Heart right ventricle (tissue), 16 donors: ENCODE measurements around the gene MSLN. TPM values are rescaled to one million over a fixed set of nuclear protein-coding genes. Genes with fewer than 3 reads are reported as not detected.

Experiments
- ATAC-seq, 8 donors: fragments of 200-7000 bp; cut with Tn5 transposase; one replicate each; pipeline ENCODE4 v1.9.1; 2020; ENCODE audit warnings: mild to moderate bottlenecking in 8 of 8, moderate library complexity in 8 of 8, moderate number of reproducible peaks in 1 of 8
- DNase-seq, 2 donors: peaks; one replicate each; pipeline ENCODE4 v3.0.0-alpha.2; 2020
- H3K27ac ChIP-seq, 10 donors: fragments of 200-600 bp; sonication (generic) in 2 of 10; one replicate each; pipeline versions ENCODE4 v1.5.0 to v1.8.0; 2020 to 2022; ENCODE audit warnings: mild to moderate bottlenecking in 3 of 10
- H3K27me3 ChIP-seq, 7 donors: fragments of 200-600 bp; one replicate each; pipeline ENCODE4 v1.8.0; 2021 to 2022; ENCODE audit warnings: mild to moderate bottlenecking in 2 of 7
- H3K36me3 ChIP-seq, 9 donors: fragments of 200-600 bp; sonication (generic) in 1 of 9; one replicate each; pipeline versions ENCODE4 v1.5.0 to v1.8.0; 2020 to 2022; ENCODE audit warnings: mild to moderate bottlenecking in 2 of 9
- H3K4me1 ChIP-seq, 9 donors: fragments of 200-600 bp; sonication (generic) in 1 of 9; one replicate each; pipeline versions ENCODE4 v1.5.0 to v1.8.0; 2020 to 2022; ENCODE audit warnings: mild to moderate bottlenecking in 4 of 9
- H3K4me3 ChIP-seq, 10 donors: fragments of 200-600 bp; sonication (generic) in 2 of 10; one replicate each; pipeline versions ENCODE4 v1.5.0 to v1.8.0; 2020 to 2022; ENCODE audit warnings: mild to moderate bottlenecking in 7 of 10, moderate library complexity in 2 of 10
- H3K9me3 ChIP-seq, 11 donors: fragments of 200-600 bp in 10 of 11; sonication (generic) in 2 of 11; one replicate each; pipeline versions ENCODE4 v1.5.0 to v1.8.0; 2013 to 2022; ENCODE audit warnings: mild to moderate bottlenecking in 2 of 11, control low read depth in 1 of 11, moderate library complexity in 1 of 11
- CTCF ChIP-seq, 9 donors: fragments of 200-600 bp; sonication (generic) in 2 of 9; IDR thresholded peaks; one replicate each; pipeline versions ENCODE4 v1.5.0 to v1.8.0; 2021 to 2022; ENCODE audit warnings: antibody characterized with exemption in 9 of 9, mild to moderate bottlenecking in 5 of 9, moderate library complexity in 1 of 9
- WGBS, 2 donors: extraction: QIAGEN DNeasy Blood & Tissue Kit; methylation state at CpG; one replicate each; pipeline ENCODE4 v1.1.7; 2013; ENCODE audit warnings: inconsistent platforms in 1 of 2; 5-methylcytosine and 5-hydroxymethylcytosine counted together
- intact Hi-C, 10 donors: fragments of 100-400 bp; cut with DNase I; formaldehyde crosslinking; loops; one replicate each; pipeline versions ENCODE4 v1.11.1 to v1.14.2; 2022
- polyA plus RNA-seq, 2 donors: library from polyadenylated mRNA; stranded (reverse); fragments of 200-250 nt; gene quantifications; one replicate each; pipeline ENCODE4 v1.2.3, GENCODE V29; 2013
- total RNA-seq, 10 donors: library from RNA; stranded (reverse); fragmentation: NEBNext Ultra II Directional in 3 of 10; extraction: Animal tissue kit (Norgen Biotek cat#: 25700) in 3 of 10; gene quantifications; one replicate each; pipeline versions ENCODE4 v1.2.1 to v1.2.4, GENCODE V29; 2021 to 2023
- donor health status: Arrhythmogenic right ventricular cardiomyopathy.
- donor health status: ischemic (EF 13 %, LVEDD 7.1; RV severe dilation, severe dysfunction).
- donor health status: healthy with polysubstance abuse.
- donor health status: DM: no; HTN: yes; CAD: no.
- donor health status: DM: no; HTN: no; CAD: no.
- donor health status: ischemic (EF 25% LVEDD 6.9; RV normal size, moderate dysfunction).
- donor health status: ischemic (EF 25% LVEDD 5.7; RV mildly dilated, moderate dysfunction).
- donor health status: healthy.
- donor health status: DM: yes; HTN: yes; CAD: no.
- donor health status: Ischemic cardiomyopathy.
- donor health status: ischemic (EF 35%, LVEDD 5.7; RV mildly dilated, moderate dysfunction).
- donor health status: nonischemic (EF 11% LVEDD 7.7; RV severe dilation, severe dysfunction).
- donor health status: DM: yes; HTN: yes; CAD: no.
- donor health status: PGD.
- donor health status: ischemic (EF 29% LVEDD 5.4; RV normal size, mild dysfunction).
- donor health status: nonischemic (EF 23%, LVEDD 6.1; RV moderate dilation, normal function).

The MSLN gene
- total and polyA plus RNA-seq, 12 donors: 0.09 to 4.0 (median 0.28) TPM; not detected in 8

DNA sequence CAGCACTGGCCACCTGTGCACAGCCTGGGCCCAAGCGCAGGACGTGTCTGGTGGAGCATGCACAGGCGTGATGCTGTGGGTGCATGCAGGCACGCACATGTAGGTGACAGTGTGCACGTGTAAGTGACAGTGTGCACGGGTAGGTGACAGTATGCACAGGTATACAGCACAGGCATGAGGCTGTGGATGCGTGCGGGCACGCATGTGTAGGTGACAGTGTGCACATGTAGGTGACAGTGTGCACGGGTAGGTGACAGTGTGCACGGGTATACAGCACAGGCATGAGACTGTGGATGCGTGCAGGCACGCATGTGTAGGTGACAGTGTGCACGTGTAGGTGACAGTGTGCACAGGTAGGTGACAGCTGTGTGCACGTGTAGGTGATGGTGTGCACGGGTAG, 19.8 kb downstream of the MSLN start:
- Histone ChIP-seq H3K27me3 (peaks cover 4 to 58% (median 45%) of the 10 kb centered on the region in 7 donors), H3K27ac (no peak overlapping the region), H3K4me1 (peaks cover 0 to 10% (median 6%) of the 10 kb centered on the region in 9 donors), H3K4me3 (no peak overlapping the region), H3K36me3 (no peaks in the 10 kb centered on the region), H3K9me3 (no peaks in the 10 kb centered on the region)
- intact Hi-C loops: loop anchor here in 1 of 10 donors (5.0 kb wide), 1 partner anchor 68 kb away; no protein-coding TSS in a partner anchor
- TF ChIP-seq CTCF (IDR thresholded peaks at IDR 0.05): no peak
- 88% methylated on average over 16 of the region's 16 CpGs for WGBS, 2 donors
- ATAC-seq: no peak
- no peak for DNase-seq

DNA sequence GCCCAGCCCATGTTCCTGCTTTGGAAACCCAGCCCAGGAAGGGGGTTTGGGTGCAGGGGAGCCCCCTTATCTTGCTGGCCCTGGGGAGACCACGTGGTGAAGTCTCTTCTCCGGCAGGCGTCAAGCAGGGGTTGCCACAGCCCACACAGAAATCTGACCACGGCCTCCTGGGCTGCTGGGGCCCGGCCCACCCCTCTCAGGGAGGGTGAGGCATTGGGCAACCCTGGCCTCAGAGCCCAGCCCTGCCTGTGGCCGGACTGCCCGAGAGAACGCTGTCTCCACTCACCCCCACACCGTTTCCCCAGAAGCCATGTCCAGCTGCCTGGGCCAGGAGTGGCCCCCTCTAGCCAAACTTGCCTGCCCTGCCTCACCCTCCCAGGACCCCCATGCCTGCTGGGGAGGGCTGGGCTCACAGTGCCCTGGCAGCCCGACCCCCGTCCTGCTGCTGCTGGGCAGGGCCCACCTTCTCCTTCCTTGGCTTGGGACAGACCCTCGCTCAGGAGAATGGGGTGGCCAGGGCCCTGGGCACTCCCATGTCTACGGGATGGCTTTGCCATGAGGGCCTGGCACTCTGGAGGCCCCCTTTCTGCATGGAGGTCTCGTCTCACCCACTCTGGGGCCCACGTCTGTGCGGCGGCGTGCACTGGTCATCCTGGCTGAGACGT, 20.9 kb downstream of the MSLN start:
- ATAC-seq (no peak), DNase-seq (no peak)
- no peaks in the 10 kb centered on the region for H3K9me3 ChIP-seq
- H3K36me3 ChIP-seq: peaks cover 0 to 9% (median 0%) of the 10 kb centered on the region in 9 donors
- peaks cover 0 to 16% (median 6%) of the 10 kb centered on the region in 9 donors for H3K4me1 ChIP-seq
- 68 to 69% methylated on average over 19 of the region's 19 CpGs for WGBS, 2 donors
- peaks cover 4 to 47% (median 45%) of the 10 kb centered on the region in 7 donors for H3K27me3 ChIP-seq
- TF ChIP-seq CTCF (IDR thresholded peaks at IDR 0.05): no peak
- intact Hi-C loops: loop anchor here in 1 of 10 donors (5.0 kb wide), 1 partner anchor 69 kb away; no protein-coding TSS in a partner anchor
- no peak overlapping the region for H3K27ac ChIP-seq
- H3K4me3 ChIP-seq: no peak overlapping the region

DNA sequence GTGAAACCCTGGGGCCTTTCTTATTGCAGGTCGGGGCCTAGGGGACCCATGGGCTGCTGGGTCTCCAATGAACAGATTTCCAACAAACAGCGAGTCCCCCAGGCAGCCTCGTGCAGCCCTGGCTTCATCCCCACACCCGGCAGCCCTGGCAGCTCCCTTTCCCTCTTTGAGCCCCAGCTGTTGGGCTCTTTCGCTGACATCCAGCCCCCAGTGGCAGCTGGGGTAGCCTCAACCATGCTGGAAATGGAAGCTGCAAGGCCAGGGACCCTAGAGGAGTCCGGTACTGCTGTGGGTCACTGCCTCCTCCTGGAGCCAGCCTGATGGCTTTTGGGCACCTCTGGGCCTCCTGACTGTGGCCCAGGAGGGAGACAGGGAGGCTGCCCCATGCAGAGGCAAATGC, 21.7 kb downstream of the MSLN start:
- H3K36me3 ChIP-seq: peaks cover 0 to 17% (median 0%) of the 10 kb centered on the region in 9 donors
- peaks cover 4 to 24% (median 10%) of the 10 kb centered on the region in 9 donors for H3K4me1 ChIP-seq
- ATAC-seq (no peak), DNase-seq (no peak)
- intact Hi-C loops: loop anchor here in 1 of 10 donors (5.0 kb wide), 1 partner anchor 70 kb away; no protein-coding TSS in a partner anchor
- H3K27me3 ChIP-seq: peaks cover 4 to 47% (median 44%) of the 10 kb centered on the region in 7 donors
- 54 to 60% methylated on average over 6 of the region's 6 CpGs for WGBS, 2 donors
- no peak overlapping the region for H3K4me3 ChIP-seq
- H3K27ac ChIP-seq: no peak overlapping the region
- no peak for TF ChIP-seq CTCF (IDR thresholded peaks at IDR 0.05)
- no peaks in the 10 kb centered on the region for H3K9me3 ChIP-seq

GRCh38 chr16:782766-783403, 22.4 kb downstream of the MSLN start:
- 76 to 78% methylated on average over 36 of the region's 36 CpGs for WGBS, 2 donors
- DNase-seq: no peak
- Histone ChIP-seq H3K4me3 (no peak overlapping the region), H3K4me1 (peaks cover 8 to 30% (median 15%) of the 10 kb centered on the region in 9 donors), H3K27ac (no peak overlapping the region), H3K36me3 (peaks cover 0 to 17% (median 0%) of the 10 kb centered on the region in 9 donors), H3K9me3 (no peaks in the 10 kb centered on the region), H3K27me3 (peaks cover 4 to 47% (median 41%) of the 10 kb centered on the region in 7 donors)
- intact Hi-C loops: loop anchor here in 1 of 10 donors (5.0 kb wide), 1 partner anchor 71 kb away; no protein-coding TSS in a partner anchor
- TF ChIP-seq CTCF (IDR thresholded peaks at IDR 0.05): no peak
- no peak for ATAC-seq
